HEK293 (cell line): Measurements from ENCODE around the gene TMEM161B.
"Not testable (repeated sequence)": the region's sequence is repeated elsewhere in the genome, so short reads cannot be mapped to it uniquely, and the experiment has no call there.

Experiments used
- CTCF ChIA-PET: fragments of 350-600 bp; formaldehyde crosslinking; extraction: SDS; loops from one replicate; lab custom pipeline; 2021; ENCODE audit warnings: antibody characterized with exemption; lab: Yijun Ruan, JAX
- POLR2A ChIA-PET: fragments of 300-600 bp; formaldehyde crosslinking; extraction: SDS; loops from one replicate; lab custom pipeline; 2020; ENCODE audit warnings: antibody characterized with exemption, inconsistent platforms; lab: Yijun Ruan, JAX
- H3K27ac ChIP-seq: fragments of 200-500 bp; sonication (Bioruptor generic); 2 replicates; pipeline ENCODE4 v1.5.1; 2014; ENCODE audit warnings: low read depth, low read length, control low read depth, inconsistent platforms; ENCODE audit errors: extremely low read depth
- H3K36me3 ChIP-seq, 2 experiments: fragments of 200-500 bp in 1 of 2; sonication (Bioruptor generic) in 1 of 2; 1 replicate in 1 of 2; 2 replicates in 1 of 2; pipeline ENCODE4 v1.5.1; 2014 to 2017; ENCODE audit warnings: inconsistent platforms in 2 of 2, low read length in 2 of 2; ENCODE audit not compliant: control insufficient read depth in 2 of 2, insufficient read depth in 1 of 2
- H3K4me1 ChIP-seq: fragments of 200-500 bp; sonication (Bioruptor generic); 2 replicates; pipeline ENCODE4 v1.5.1; 2014; ENCODE audit warnings: mild to moderate bottlenecking, low read length, inconsistent platforms; ENCODE audit not compliant: control insufficient read depth, insufficient read depth
- H3K4me3 ChIP-seq: 2 replicates; pipeline ENCODE4 v1.5.1; 2011; ENCODE audit warnings: low read depth, mild to moderate bottlenecking, control low read depth, low read length, moderate library complexity
- H3K9me3 ChIP-seq: fragments of 200-500 bp; sonication (Bioruptor generic); 2 replicates; pipeline ENCODE4 v1.5.1; 2014; ENCODE audit warnings: low read depth, low read length, inconsistent platforms; ENCODE audit not compliant: control insufficient read depth, insufficient read depth
- EGR2 ChIP-seq: fragments of 450-650 bp; formaldehyde crosslinking; IDR thresholded peaks from 2 replicates; pipeline ENCODE4 v1.5.1; 2016; ENCODE audit warnings: low read depth, missing biosample characterization, missing genetic modification characterization
- GFI1B ChIP-seq: fragments of 450-650 bp; formaldehyde crosslinking; IDR thresholded peaks from 2 replicates; pipeline ENCODE4 v1.5.1; 2016; ENCODE audit warnings: missing biosample characterization, missing genetic modification characterization
- GLI2 ChIP-seq: fragments of 450-650 bp; formaldehyde crosslinking; IDR thresholded peaks from 2 replicates; pipeline ENCODE4; 2017; ENCODE audit warnings: missing biosample characterization, missing genetic modification characterization, low read depth, borderline replicate concordance
- GLIS1 ChIP-seq: fragments of 450-650 bp; formaldehyde crosslinking; IDR thresholded peaks from 2 replicates; pipeline ENCODE4 v1.5.1; 2016; ENCODE audit warnings: missing biosample characterization, missing genetic modification characterization
- KLF17 ChIP-seq: fragments of 450-650 bp; formaldehyde crosslinking; IDR thresholded peaks from 2 replicates; pipeline ENCODE4 v1.5.1; 2016; ENCODE audit warnings: missing biosample characterization, missing genetic modification characterization
- MYNN ChIP-seq: fragments of 450-650 bp; formaldehyde crosslinking; IDR thresholded peaks from 2 replicates; pipeline ENCODE4 v1.5.1; 2016; ENCODE audit warnings: missing biosample characterization, missing genetic modification characterization, borderline replicate concordance
- MZF1 ChIP-seq: fragments of 450-650 bp; formaldehyde crosslinking; IDR thresholded peaks from 2 replicates; pipeline ENCODE4 v1.5.1; 2017; ENCODE audit warnings: missing biosample characterization, missing genetic modification characterization, borderline replicate concordance
- ZBTB20 ChIP-seq: fragments of 450-650 bp; formaldehyde crosslinking; IDR thresholded peaks from 2 replicates; pipeline ENCODE4 v1.5.1; 2016; ENCODE audit warnings: missing biosample characterization, missing genetic modification characterization
- ZBTB49 ChIP-seq: fragments of 450-650 bp; formaldehyde crosslinking; IDR thresholded peaks from 2 replicates; pipeline ENCODE4 v1.5.1; 2016; ENCODE audit warnings: missing biosample characterization, missing genetic modification characterization, low read depth
- ZNF350 ChIP-seq: fragments of 450-650 bp; formaldehyde crosslinking; IDR thresholded peaks from 2 replicates; pipeline ENCODE4 v1.5.0; 2017; ENCODE audit warnings: missing biosample characterization, mild to moderate bottlenecking, missing genetic modification characterization
- ZNF654 ChIP-seq: fragments of 450-650 bp; formaldehyde crosslinking; IDR thresholded peaks from 2 replicates; pipeline ENCODE4 v1.5.1; 2016; ENCODE audit warnings: low read depth, missing biosample characterization, missing genetic modification characterization
- ZNF677 ChIP-seq: fragments of 450-650 bp; IDR thresholded peaks from 2 replicates; pipeline ENCODE4 v1.5.0; 2018; ENCODE audit warnings: missing biosample characterization, mild to moderate bottlenecking, missing genetic modification characterization, moderate library complexity
- ZSCAN16 ChIP-seq: fragments of 450-650 bp; formaldehyde crosslinking; IDR thresholded peaks from 2 replicates; pipeline ENCODE4 v1.5.1; 2016; ENCODE audit warnings: missing biosample characterization, missing genetic modification characterization

The TMEM161B gene

GRCh38 chr5:88177486-88177885, 91.2 kb downstream of the TMEM161B start:
- POLR2A ChIA-PET, CTCF ChIA-PET, H3K27ac ChIP-seq, H3K4me1 ChIP-seq, H3K4me3 ChIP-seq, H3K36me3 ChIP-seq, H3K9me3 ChIP-seq: not testable (repeated sequence)

GRCh38 chr5:88172847-88173758, 95.5 kb downstream of the TMEM161B start:
- no peak overlapping the region for H3K4me3 ChIP-seq
- ChIA-PET CTCF (interaction anchor here (0.7 kb wide), 1 partner anchor 82 kb away, joined by 3 read pairs; no protein-coding TSS in a partner anchor), POLR2A (interaction anchor here (1.5 kb wide), 1 partner anchor 17 kb away, joined by 5 read pairs; no protein-coding TSS in a partner anchor)

GRCh38 chr5:88159591-88159990, 109.1 kb downstream of the TMEM161B start:
- no peaks in the 10 kb centered on the region for H3K36me3 ChIP-seq
- no peaks in the 10 kb centered on the region for H3K4me1 ChIP-seq
- CTCF ChIA-PET = no interaction called here
- no peak overlapping the region for H3K27ac ChIP-seq
- H3K9me3 ChIP-seq = no peaks in the 10 kb centered on the region
- no peak for TF ChIP-seq ZNF350
- TF ChIP-seq ZNF677 (tag by site-specific recombination) = no peak
- TF ChIP-seq ZNF654 (tag by site-specific recombination) = no peak
- TF ChIP-seq GLIS1 (tag by site-specific recombination) = no peak
- TF ChIP-seq ZBTB20 = no peak
- no peak for TF ChIP-seq KLF17 (tag by site-specific recombination)
- no peak for TF ChIP-seq MYNN (tag by site-specific recombination)
- TF ChIP-seq MZF1 (tag by site-specific recombination) = no peak
- no peak overlapping the region for H3K4me3 ChIP-seq
- POLR2A ChIA-PET = no interaction called here

More at GRCh38 chr5:88172847-88173758, 95.5 kb downstream of the TMEM161B start:
- no peaks in the 10 kb centered on the region for H3K36me3 ChIP-seq
- TF ChIP-seq ZBTB49 = no peak
- peak; percentile 49; the same call in 1 of the 2 replicates for TF ChIP-seq EGR2 (tag by site-specific recombination)
- TF ChIP-seq ZSCAN16 (tag by site-specific recombination) = 0 out of 2 replicates have a peak, but pooled peaks have one; percentile 46
- peak overlapping the region; percentile 22; the same call in 1 of the 2 replicates for H3K27ac ChIP-seq
- no peaks in the 10 kb centered on the region for H3K9me3 ChIP-seq
- no peaks in the 10 kb centered on the region for H3K4me1 ChIP-seq

GRCh38 chr5:88158056-88158455, 110.6 kb downstream of the TMEM161B start:
- CTCF ChIA-PET = no interaction called here
- Histone ChIP-seq H3K4me3 (no peak overlapping the region), H3K9me3 (no peaks in the 10 kb centered on the region), H3K27ac (no peak overlapping the region), H3K36me3 (no peaks in the 10 kb centered on the region), H3K4me1 (no peaks in the 10 kb centered on the region)
- TF ChIP-seq GLI2 = no peak
- TF ChIP-seq GFI1B (tag by site-specific recombination) = no peak
- POLR2A ChIA-PET = no interaction called here
